ENCODE data around the gene SLC10A2.
"Not testable (repeated sequence)": the region's sequence is repeated elsewhere in the genome, so short reads cannot be mapped to it uniquely, and the experiment has no call there.

Gene SLC10A2, protein sequence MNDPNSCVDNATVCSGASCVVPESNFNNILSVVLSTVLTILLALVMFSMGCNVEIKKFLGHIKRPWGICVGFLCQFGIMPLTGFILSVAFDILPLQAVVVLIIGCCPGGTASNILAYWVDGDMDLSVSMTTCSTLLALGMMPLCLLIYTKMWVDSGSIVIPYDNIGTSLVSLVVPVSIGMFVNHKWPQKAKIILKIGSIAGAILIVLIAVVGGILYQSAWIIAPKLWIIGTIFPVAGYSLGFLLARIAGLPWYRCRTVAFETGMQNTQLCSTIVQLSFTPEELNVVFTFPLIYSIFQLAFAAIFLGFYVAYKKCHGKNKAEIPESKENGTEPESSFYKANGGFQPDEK

GRCh38 chr13:103066079-103066780 is at the start of gene SLC10A2:
Gene SLC10A2 (minus strand): TSS chr13:103066417. CDS start chr13:103066249, 168 bp downstream.
- no peak for DNase-seq

GRCh38 chr13:103107580-103107979 is 41.4 kb upstream of the SLC10A2 start:
- DNase-seq, result no peak

- no peak for DNase-seq
Observed at GRCh38 chr13:103104340-103104739, 38.1 kb upstream of the SLC10A2 start.

DNA sequence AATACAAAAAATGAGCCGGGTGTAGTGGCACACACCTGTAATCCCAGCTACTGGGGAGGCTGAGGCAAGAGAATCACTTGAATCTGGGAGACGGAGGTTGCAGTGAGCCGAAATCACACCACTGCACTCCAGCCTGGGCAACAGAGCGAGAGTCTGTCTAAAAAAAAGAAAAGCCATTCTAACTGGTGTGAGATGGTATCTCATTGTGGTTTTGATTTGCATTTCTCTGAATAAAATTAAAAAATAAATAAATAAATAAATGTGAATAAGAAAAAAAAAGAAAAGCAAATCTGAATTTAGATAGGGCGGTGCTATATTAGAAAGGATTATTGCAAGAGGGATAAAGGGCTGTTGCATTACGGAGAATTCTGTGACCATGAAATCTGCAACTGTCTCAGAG is 37.2 kb upstream of the SLC10A2 start:
- not testable (repeated sequence) for DNase-seq

DNA sequence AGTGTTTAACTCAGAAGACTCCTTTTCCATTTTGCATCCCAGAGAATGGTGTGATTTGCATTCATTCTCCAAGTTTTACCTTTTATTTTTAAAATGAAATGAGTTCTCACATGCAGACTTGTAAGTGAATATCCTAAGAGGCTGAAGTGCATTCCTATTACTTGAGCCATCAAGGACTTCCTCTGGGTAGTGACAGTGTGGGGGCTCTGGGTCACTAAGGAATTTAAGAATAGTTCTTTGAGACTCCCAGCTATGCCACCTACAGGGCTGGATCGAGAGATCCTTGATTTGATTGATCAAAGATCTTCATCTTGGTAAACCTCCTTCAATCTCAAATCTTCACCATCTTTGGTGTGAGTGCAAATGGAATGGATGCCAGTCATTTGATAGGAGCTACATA is 36.3 kb upstream of the SLC10A2 start:
- DNase-seq, result no peak

DNA sequence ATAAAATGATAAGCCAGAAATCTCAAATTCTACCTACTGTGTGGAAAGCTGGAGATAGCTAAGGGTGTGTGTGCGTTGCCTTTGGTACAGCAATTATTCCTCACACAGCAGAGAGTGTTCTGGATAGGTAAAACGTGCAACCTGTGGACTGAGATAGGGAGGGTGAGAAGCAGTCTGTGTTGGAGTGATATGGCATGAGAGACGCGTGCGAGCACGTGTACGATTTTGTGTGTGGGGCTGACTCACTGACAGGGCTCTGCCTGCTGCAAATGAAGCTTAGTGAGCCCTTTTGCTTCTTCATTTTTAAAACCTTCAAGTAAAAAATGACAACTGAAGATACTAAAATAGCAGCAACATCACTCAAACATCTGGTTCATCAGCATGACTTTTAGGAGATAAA is 35.7 kb upstream of the SLC10A2 start:
- no peak for DNase-seq

GRCh38 chr13:103101500-103101899 is 35.3 kb upstream of the SLC10A2 start:
- DNase-seq, result peak in 1 of 14 donors; percentile 28

- DNase-seq, result no peak
Observed at GRCh38 chr13:103100830-103101229, 34.6 kb upstream of the SLC10A2 start.

DNA sequence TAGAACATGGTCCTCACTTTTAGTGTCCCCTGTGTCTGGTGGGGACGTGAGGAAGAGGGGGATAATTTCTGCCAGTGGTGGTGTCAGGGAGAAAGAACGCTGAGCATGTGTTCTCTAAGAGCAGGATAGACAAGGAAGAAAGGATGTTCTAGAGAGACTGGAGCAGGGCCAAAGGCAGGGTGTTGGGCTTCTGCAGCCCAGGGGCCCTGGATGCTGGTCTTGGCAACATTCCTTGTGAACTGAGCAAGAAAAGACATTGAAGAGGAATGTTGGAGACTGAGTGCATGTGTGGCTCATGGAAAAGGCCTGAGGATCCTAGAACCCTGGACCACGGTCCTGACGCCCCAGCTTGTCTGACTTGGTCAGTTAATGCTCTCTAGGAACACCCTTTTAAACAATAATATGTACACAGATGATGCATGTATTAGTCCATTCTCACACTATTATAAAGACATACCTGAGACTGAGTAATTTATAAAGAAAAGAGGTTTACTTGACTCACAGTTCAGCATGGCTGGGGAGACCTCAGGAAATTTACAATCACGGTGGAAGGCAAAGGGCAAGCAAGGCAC is 33.6 kb upstream of the SLC10A2 start:
- DNase-seq, result no peak

GRCh38 chr13:103098535-103098934 is 32.3 kb upstream of the SLC10A2 start:
- DNase-seq, result no peak

GRCh38 chr13:103097366-103097928 is 31.2 kb upstream of the SLC10A2 start:
- DNase-seq, result peak in 9 of 14 donors; percentile 1 to 54 (median 16)

DNA sequence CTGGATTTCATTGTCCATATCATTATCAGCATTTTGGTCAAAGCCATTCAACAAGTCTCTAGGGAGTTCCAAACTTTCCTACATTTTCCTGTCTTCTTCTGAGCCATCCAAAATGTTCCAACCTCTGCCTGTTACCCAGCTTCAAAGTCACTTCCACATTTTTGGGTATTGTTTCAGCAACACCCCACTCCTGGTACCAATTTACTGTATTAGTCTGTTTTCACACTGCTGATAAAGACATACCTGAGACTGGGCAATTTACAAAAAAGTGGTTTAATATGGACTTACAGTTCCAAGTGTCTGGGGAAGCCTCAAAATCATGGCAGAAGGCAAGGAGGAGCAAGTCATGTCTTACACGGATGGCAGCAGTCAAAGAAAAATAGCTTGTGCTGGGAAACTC is 27.4 kb upstream of the SLC10A2 start:
- not testable (repeated sequence) for DNase-seq

- no peak for DNase-seq
Observed at GRCh38 chr13:103087275-103087674, 21.1 kb upstream of the SLC10A2 start.

- DNase-seq, result no peak
Observed at GRCh38 chr13:103081435-103081834, 15.2 kb upstream of the SLC10A2 start.

GRCh38 chr13:103078158-103078557 is 11.9 kb upstream of the SLC10A2 start:
- DNase-seq, result no peak

- DNase-seq, result no peak
Observed at GRCh38 chr13:103068836-103069235, 2.6 kb upstream of the SLC10A2 start.

DNA sequence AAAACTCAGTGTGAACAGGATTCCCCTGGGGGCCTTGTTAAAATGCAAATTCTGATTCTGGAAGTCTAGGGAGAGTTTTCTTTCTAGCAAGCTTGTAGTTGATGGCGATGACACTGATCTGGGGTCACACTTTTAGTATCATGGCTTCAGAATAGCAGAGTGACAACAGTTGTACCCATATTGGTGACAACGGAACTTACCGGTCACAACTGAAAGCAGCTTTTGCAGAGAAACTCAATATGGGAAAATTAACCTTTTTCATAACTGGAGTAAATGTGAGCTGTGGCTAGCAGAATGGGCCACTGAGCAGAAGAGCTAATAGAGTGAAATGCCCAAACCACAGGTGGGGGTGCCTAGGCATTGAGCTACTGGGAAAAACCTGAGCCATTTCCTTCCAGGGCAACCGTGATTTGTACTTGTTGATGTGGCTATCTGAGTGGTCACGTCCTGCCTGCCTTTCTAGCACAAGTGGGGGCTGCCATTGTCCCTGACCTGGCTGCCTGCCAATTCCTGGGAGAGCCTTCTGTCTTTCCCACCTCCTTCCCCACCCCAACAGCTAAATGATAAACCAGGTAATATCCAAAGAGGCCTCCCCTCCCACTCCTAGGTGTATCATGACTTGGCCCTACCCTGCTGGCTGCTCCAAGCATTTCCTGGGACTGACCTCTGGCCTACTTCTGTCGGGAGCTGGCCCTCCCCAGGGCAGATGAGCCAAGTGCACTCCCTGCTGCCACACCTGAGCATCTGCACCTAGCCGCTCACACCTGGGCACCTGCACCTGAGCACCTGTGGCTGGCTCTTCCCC is 1.7 kb upstream of the SLC10A2 start:
- no peak for DNase-seq

DNA sequence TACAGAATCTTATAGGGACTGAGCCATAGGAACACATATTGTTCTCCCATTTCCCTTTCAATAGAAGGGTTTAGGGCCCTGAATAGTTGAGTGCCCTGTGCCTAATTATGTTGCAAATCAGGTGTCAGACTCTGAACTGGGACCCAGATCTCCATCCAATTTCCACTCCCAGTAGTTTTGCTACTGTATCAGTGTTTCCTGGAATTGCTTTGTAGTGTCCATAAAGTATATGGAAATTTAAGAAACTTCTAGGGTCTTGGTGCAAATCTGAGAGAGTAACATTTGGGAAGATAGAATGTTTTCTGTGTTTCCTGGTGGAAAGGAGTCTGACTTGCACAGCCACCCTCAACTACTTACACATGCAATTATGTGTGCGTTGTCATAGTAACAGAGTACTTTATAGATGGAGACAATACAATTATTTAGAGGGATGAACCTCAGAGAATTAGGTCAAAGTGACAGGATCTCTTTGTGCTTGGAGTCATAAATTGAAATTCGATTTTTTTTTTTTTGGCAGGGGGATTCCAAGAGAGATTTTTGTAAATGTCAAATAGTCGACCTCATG is 646 bp upstream of the SLC10A2 start:
- no peak for DNase-seq

- DNase-seq, result no peak
Observed at GRCh38 chr13:103063376-103063775, 2.8 kb downstream of the SLC10A2 start.

GRCh38 chr13:103062079-103062478 is 4.1 kb downstream of the SLC10A2 start:
- no peak for DNase-seq

DNA sequence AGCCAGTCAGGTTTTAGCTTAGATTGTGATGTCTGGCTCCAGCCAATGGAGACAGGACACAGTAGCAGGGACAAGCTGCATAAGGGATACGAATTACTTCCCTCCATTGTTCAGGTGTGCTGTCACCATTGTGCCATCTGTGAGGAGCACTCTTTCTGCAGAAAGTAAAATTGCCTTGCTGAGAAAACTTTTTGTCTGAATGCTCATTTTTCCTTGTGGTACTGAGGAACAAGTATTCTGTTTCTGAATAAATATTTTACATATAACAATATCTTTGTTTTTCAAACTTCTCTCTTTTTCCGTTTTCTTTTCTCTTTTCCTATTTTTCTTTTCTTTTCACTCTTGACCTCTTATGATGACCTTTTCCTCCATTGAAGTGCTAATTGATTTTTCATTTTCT is 10.2 kb downstream of the SLC10A2 start:
- no peak for DNase-seq

DNA sequence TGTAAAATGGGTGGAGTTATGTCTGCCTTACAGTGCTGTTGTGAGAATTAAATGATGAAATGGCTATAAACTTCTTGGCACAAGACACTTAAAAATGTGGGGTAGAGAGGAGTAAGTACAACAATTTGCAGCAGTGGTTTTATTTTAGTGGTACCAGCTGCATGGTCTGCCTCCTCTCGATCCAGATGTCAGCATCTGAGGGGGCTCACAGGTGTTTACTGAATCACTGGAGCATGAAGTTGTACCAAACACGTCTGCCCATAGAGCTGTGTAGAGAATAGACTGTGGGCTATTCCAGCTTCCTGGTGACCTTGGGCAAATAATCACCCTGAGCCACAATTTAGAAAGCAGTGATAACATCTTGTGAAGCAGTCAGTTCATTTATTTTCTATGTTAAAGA is 11.1 kb downstream of the SLC10A2 start:
- DNase-seq, result no peak

All from C1 segment of cervical spinal cord (tissue), 14 donors.